ENCODE results near the gene TNFRSF14.

TNFRSF14 gene

DNA sequence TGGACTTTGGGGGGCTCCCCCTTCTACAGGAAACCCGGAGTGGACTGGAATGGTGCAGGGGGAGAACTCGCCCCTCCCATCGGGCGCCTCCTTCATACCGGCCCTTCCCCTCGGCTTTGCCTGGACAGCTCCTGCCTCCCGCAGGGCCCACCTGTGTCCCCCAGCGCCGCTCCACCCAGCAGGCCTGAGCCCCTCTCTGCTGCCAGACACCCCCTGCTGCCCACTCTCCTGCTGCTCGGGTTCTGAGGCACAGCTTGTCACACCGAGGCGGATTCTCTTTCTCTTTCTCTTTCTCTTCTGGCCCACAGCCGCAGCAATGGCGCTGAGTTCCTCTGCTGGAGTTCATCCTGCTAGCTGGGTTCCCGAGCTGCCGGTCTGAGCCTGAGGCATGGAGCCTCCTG is at the start of gene TNFRSF14:
TSS of gene TNFRSF14 (plus strand) at position 95 of the 401 bp plus-strand sequence. CDS start at position 389, 294 bp downstream.
- TF ChIP-seq GATA2 (IDR thresholded peaks at IDR 0.05; ENCODE audit: low read depth, low read length) (no peak), GATA3 (IDR thresholded peaks at IDR 0.05; ENCODE audit: low read depth, low read length) (no peak)

GRCh38 chr1:2506901-2507565 is 49.1 kb upstream of the TNFRSF14 start:
- TF ChIP-seq GATA3 (IDR thresholded peaks at IDR 0.05; ENCODE audit: low read depth, low read length) (no peak), GATA2 (IDR thresholded peaks at IDR 0.05; ENCODE audit: low read depth, low read length) (no peak)

- TF ChIP-seq GATA2 (IDR thresholded peaks at IDR 0.05; ENCODE audit: low read depth, low read length) (no peak), GATA3 (IDR thresholded peaks at IDR 0.05; ENCODE audit: low read depth, low read length) (no peak)
Observed at GRCh38 chr1:2507744-2508155, 48.4 kb upstream of the TNFRSF14 start.

DNA sequence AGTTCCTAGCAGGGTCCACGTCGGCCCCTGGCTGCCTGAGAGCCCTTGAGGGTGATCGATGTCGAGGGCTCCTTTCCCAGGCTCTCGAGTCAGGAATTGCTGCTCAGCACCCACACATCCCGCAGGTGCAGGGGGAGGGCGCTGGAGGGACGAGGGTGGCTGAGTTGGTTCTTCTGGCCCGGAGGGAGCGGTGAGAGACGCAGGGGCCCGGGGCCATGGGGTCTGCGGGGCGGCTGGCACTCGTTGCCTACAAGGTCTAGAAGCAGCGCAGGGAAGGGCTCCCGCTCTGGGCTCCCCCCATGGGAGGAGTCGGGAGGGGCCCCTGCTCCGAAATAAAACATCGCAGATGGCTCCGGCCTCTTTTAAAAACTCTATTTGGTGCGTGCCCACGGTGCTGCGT is 48.0 kb upstream of the TNFRSF14 start:
- TF ChIP-seq GATA3 (IDR thresholded peaks at IDR 0.05; ENCODE audit: low read depth, low read length) (no peak), GATA2 (IDR thresholded peaks at IDR 0.05; ENCODE audit: low read depth, low read length) (no peak)

DNA sequence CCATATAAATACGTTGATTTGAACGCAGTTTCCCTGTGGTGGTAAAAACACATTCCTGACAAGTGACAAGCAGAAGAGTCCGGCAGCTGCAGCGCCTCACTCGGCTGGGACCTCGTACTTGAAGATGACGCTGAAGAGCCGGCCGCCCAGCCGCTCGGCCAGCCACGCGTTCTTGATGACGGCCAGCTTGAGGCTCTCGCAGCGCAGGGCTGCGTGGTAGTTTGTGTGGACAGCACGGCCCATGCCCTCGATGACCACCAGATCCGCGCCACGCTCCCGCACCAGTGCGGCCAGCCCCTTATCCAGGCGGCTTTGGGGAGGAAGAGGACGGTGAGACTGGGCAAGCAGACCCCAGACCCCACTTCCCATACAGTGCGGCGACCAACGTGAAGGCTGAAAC is 47.4 kb upstream of the TNFRSF14 start:
- no peak for TF ChIP-seq GATA3 (IDR thresholded peaks at IDR 0.05; ENCODE audit: low read depth, low read length)
- TF ChIP-seq GATA2 (IDR thresholded peaks at IDR 0.05; ENCODE audit: low read depth, low read length) = no peak

DNA sequence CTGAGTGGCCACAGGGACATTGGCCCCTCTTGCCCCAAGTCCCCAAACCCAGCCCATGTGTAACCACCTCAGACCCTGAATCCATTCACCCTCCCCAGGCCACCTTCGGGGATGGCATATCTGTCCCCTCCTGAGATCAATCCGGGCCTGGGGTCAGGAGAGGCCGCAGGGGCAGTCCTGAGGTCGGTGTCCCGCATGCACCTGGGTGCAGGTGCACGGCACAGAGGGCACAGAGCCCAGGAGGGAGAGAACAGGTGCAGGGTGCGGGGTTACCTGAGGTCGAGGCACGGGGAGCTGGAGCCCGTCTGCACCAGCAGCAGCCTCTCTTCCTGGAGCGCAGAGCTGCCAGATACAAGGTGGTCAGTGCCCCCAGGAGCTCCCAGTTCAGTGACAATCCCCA is 46.6 kb upstream of the TNFRSF14 start:
- TF ChIP-seq GATA2 (IDR thresholded peaks at IDR 0.05; ENCODE audit: low read depth, low read length) (no peak), GATA3 (IDR thresholded peaks at IDR 0.05; ENCODE audit: low read depth, low read length) (no peak)

DNA sequence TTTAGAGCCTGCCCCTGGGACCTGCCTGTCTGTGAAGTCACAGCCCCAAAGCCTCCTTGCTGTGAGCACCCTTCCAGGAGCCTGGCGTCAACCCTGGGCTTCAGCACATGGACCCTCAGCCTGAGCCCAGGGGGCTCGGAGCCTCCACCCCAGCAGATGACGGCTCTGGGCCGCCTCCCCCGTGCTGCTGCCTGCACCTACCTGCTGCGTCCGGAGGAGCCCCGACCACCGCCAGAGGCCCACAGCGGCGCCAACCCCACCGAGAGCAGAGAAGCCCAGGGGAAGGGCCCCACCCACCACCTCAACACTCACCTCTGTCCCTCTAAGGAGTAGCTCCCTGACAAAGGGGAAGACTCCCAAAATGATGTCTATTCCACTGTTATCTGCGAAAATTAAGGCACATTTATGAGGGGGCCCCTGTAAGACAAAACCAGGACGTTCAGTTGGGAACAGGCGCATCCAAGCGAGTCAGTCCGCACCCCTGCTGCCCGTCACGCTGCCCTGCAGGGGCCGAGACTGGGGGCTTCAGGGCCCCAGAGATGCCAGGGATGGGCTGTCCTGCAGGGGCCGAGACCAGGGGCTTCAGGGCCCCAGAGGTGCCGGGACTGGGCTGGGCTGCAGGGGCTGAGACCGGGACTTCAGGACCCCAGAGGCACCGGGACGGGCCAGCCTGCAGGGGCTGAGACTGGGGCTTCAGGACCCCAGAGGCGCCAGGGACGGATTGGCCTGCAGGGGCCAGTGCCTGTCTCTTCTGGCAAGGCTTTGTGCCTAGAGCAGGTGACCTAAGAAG is 45.6 kb upstream of the TNFRSF14 start:
- TF ChIP-seq GATA2 (IDR thresholded peaks at IDR 0.05; ENCODE audit: low read depth, low read length) (no peak), GATA3 (IDR thresholded peaks at IDR 0.05; ENCODE audit: low read depth, low read length) (no peak)

DNA sequence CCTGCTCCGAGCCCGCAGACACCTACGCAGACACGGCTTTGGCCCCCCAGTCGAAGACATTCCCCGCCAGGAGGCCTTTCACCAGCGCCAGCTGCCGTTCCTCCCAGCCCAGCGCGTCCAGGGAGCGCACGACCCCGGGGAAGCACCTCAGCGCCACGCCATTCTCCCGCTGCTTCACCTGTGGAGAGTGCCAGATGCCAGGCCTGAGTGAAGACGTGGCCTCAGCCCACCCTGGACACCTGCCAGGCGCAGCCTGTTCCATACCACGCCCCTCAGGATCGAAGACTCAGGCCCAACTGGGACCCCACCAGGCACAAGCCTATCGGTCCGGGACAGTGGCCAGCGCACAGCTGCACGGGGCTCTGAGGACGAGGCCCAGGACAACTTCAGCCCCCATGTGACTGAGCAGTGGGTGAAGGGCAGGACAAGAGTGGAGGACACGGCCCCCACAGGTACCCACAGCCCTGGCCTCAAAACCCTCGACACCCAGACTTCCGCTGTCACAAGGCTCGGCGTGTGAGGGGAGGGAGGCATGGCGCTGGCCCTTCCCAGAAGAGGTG is 43.2 kb upstream of the TNFRSF14 start:
- TF ChIP-seq GATA3 (IDR thresholded peaks at IDR 0.05; ENCODE audit: low read depth, low read length) (no peak), GATA2 (IDR thresholded peaks at IDR 0.05; ENCODE audit: low read depth, low read length) (no peak)

DNA sequence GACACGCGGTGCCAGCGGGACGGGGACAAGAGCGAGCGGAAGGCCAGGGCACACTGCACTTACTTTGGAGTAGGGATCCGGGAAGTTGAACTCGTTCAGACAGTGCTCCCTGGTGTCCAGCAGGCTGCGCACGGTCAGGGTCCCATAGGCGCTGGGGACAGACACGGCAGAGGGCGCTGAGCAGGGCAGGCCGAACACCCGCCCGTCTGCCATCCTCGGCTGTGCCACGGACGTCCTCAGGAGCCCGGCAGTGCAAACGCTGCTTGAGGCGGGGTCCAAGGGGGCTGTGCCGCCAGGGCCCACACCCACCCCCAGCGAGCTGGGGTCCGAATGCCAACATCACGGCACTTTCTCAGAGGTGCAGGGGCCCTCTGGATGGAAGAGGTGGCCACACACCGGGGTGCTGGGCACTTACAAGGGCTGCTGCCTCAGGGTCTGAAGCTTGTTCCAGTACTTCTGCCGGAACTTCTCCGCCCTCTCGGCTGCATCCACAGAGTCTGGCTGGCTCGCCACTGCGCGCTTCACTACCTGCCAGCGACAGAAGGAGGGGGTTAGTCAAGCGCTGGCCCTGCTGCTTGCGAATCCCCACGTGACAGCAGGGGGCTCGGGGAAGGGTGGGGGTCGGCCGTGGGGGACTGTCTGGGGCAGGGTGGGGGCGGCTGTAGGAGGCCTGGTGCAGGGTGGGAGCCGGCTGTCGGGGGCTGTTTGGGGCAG is 42.1 kb upstream of the TNFRSF14 start:
- TF ChIP-seq GATA2 (IDR thresholded peaks at IDR 0.05; ENCODE audit: low read depth, low read length) (no peak), GATA3 (IDR thresholded peaks at IDR 0.05; ENCODE audit: low read depth, low read length) (no peak)

GRCh38 chr1:2514863-2515762 is 41.1 kb upstream of the TNFRSF14 start:
- TF ChIP-seq GATA3 (IDR thresholded peaks at IDR 0.05; ENCODE audit: low read depth, low read length) (no peak), GATA2 (IDR thresholded peaks at IDR 0.05; ENCODE audit: low read depth, low read length) (no peak)

GRCh38 chr1:2515763-2516080 is 40.4 kb upstream of the TNFRSF14 start:
- TF ChIP-seq GATA3 (IDR thresholded peaks at IDR 0.05; ENCODE audit: low read depth, low read length) (no peak), GATA2 (IDR thresholded peaks at IDR 0.05; ENCODE audit: low read depth, low read length) (no peak)

DNA sequence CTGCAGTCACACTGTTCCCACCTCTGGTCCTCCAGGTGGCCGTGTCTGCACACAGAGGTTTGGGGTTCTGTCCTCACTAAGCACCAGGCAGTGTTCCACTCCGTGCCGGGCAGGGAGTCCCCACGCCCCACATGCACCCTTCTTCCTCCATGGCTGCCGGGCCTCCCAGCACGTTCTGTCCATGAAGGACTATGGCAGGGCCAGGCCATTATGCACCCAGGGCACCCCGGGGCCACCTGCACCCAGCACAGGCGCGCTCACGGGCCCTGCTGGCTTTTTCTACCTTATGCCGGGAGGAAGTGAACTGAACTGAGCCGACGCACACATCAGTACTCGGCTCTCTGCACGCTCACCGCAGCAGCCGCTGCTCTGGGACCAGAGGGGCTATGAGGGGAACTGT is 40.0 kb upstream of the TNFRSF14 start:
- TF ChIP-seq GATA3 (IDR thresholded peaks at IDR 0.05; ENCODE audit: low read depth, low read length) (no peak), GATA2 (IDR thresholded peaks at IDR 0.05; ENCODE audit: low read depth, low read length) (no peak)

DNA sequence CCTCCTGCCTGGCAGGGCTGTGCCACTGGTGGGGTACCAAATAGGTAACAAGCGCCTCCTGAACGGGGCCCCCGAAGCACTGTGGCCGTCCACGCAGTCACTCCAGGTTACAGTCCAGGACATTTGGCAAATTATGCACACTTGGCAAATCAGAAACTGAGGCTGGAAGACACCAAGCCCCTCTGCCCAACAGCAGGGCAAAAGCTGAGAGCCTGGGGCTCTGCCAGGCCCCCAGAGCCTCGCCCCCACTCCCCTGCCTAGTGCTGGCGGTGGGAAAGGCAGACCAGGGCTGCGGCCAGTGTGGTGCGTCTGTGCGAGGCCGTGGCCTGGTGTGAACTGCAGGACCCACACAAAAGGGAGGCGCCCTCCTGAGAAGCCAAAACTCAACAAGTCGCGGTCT is 39.2 kb upstream of the TNFRSF14 start:
- TF ChIP-seq GATA3 (IDR thresholded peaks at IDR 0.05; ENCODE audit: low read depth, low read length) (no peak), GATA2 (IDR thresholded peaks at IDR 0.05; ENCODE audit: low read depth, low read length) (no peak)
